GM12875 (cell line): ENCODE measurements around the gene ALDH8A1.

Experiments
- H3K4me3 ChIP-seq: one replicate; pipeline ENCODE4 v1.5.1; 2011; ENCODE audit warnings: low read depth, low read length, control low read depth
- TF ChIP-seq, protein P1 (sequence below): IDR thresholded peaks from 2 replicates; pipeline ENCODE4 v1.5.1; 2011; ENCODE audit warnings: low read depth, mild to moderate bottlenecking, control low read depth, inconsistent platforms, low read length, moderate library complexity, borderline replicate concordance; ENCODE audit not compliant: insufficient read depth

Gene ALDH8A1

GRCh38 chr6:134937426-134937825, 12.5 kb downstream of the ALDH8A1 start:
- no peak overlapping the region for H3K4me3 ChIP-seq
- TF ChIP-seq, protein P1, sequence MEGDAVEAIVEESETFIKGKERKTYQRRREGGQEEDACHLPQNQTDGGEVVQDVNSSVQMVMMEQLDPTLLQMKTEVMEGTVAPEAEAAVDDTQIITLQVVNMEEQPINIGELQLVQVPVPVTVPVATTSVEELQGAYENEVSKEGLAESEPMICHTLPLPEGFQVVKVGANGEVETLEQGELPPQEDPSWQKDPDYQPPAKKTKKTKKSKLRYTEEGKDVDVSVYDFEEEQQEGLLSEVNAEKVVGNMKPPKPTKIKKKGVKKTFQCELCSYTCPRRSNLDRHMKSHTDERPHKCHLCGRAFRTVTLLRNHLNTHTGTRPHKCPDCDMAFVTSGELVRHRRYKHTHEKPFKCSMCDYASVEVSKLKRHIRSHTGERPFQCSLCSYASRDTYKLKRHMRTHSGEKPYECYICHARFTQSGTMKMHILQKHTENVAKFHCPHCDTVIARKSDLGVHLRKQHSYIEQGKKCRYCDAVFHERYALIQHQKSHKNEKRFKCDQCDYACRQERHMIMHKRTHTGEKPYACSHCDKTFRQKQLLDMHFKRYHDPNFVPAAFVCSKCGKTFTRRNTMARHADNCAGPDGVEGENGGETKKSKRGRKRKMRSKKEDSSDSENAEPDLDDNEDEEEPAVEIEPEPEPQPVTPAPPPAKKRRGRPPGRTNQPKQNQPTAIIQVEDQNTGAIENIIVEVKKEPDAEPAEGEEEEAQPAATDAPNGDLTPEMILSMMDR: no peak

- TF ChIP-seq, protein P1: no peak
- H3K4me3 ChIP-seq: no peak overlapping the region
Measured at GRCh38 chr6:134936931-134937330, 13.0 kb downstream of the ALDH8A1 start.

DNA sequence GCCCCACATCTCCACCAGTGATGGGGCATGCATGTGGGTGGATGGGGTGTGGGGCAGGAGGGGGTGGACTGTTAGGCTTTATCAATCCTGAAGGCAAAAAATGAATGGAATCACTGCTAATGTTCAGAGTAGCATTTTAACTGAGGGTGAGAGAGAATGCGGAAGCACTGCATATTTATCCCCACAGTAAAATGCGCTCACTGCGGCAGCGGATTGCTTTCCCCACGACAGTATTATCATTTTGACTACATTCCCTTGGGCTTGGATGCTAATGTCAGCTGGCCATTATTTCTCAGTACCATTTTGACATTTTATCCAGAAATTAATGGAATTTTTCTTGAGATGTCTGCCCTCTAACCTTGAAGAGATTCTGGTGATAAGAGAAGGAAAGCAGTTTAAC, 13.4 kb downstream of the ALDH8A1 start:
- TF ChIP-seq, protein P1: no peak

DNA sequence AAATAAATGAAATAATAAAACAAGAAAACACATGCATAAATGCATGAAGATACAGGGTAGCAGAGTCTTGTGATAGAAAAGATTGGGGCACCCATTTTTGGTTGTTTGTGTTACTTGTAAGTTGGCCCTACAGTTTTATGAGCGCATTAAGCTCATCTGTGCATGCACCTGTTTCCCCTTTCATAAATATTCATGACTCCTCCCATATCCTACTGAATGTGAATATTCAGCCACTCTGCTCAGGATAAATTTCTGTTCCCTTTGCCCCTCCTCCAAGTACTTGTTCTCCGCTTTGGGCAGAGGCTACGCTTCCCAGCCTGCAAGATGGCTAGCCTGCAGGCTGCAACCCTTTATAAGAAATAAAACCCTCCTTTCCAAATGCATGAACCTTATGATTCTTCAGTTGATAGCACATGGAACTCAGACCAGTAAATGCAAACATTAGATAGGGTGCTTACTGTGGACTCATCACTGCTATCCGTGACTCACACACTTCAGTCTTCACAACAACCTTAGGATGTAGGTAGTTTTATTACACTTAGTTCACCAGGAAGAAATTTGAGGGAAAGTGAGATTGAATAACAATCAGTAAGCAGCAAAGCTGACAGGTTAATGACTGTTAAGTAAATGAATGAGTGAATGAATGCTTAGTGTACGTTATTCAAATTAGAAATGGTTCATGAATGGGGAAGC, 15.0 kb downstream of the ALDH8A1 start:
- TF ChIP-seq, protein P1: no peak
- H3K4me3 ChIP-seq: no peak overlapping the region

More for the DNA sequence above, 13.4 kb downstream of the ALDH8A1 start:
- no peak overlapping the region for H3K4me3 ChIP-seq

DNA sequence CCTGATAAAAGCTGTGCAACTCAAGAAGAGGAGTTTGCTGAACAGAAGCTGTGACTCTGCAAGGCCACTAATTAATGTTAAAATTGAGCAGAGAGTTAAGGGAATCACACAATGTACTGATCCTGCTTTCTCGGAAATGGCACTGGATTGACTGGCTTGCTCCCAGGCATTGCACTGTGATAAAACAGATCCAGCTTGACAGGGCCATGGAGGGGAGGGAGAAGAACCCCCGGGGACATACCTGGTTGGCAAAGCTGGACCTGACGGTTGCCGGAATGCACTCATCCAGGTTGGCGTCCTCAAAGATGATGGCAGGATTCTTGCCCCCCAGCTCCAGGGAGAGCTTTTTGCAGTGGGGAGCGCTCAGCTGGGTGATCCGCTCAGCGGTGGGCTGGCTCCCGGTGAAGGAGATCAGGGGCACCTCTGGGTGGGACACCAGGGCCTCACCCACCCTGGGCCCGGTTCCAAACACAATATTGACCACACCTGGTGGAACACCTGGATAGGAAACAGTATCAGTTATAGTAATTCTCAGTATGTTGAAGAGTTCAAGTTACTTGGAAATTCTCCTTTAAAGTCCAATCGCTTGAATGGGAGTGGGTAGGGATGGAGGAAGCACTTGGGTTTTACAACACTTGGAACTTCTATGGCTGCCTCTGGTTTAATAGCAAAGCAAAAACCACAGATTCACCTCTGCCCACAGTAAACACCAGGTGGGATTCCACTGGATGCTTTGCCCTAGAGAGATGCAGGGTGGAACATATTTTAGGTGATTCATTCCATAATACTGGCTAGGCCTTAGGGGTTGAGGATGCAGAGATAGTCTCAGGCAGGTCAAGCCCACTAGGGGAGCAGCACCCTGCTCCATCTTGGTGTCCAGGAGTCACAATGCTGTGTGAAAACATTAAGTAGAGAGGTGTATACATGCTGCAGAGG, 17.1 kb downstream of the ALDH8A1 start:
- TF ChIP-seq, protein P1: no peak
- H3K4me3 ChIP-seq: no peak overlapping the region

GRCh38 chr6:134932098-134932497, 17.8 kb downstream of the ALDH8A1 start:
- no peak overlapping the region for H3K4me3 ChIP-seq
- TF ChIP-seq, protein P1: no peak

DNA sequence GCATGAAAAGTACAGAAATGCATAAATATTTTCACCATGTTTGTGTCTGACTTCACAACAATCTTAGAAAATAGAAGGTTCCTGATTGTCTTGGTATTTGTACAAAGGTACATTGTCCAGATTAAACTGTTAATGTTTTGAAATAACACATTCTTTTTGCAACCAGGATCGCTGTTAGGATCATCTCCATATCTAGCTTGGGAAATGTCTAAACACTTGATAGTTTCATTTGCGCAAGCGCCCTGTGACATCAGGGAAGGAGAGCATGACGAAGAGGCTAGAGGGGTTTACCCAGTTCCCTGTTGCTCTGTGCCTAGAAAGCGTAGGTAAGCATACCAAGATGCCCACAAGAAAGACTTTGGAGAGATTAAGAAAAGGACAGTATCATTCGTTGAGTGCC, 19.4 kb downstream of the ALDH8A1 start:
- H3K4me3 ChIP-seq: no peak overlapping the region

More for the DNA sequence above, 19.4 kb downstream of the ALDH8A1 start:
- TF ChIP-seq, protein P1: no peak
